ENCODE data around the gene TMEM201. TPM values are rescaled to one million over a fixed set of nuclear protein-coding genes. Genes with fewer than 3 reads are reported as not detected.

Gene TMEM201
- total RNA-seq, 2 experiments from 2014 or later: 20.0 to 26.9 TPM

DNA sequence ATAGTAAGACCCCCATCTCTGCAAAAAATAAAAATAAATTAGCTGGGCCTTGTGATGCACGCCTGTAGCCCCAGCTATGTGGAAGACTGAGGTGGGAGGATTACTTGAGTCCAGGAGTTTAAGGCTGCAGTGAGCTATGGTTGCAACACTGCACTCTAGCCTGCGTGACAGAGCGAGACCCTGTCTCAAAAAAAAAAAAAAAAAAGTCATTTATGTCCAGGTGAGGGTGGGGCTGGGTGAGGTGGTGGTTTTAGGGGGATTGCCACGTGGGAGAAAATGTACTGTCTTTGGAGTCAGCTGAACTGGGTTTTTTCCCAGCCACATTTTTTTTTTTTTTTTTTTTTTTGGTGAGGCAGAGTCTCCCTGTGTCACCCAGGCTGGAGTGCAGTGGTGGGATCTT is 69.5 kb downstream of the TMEM201 start:
- ATAC-seq (no peak), DNase-seq (no peak)
- CTCF ChIA-PET: interaction anchor here (0.7 to 1.5 kb wide), 5 partner anchors 14 to 124 kb away, joined by 3 to 7 read pairs (median 3); no protein-coding TSS in a partner anchor
- H3K9me3 Mint-ChIP-seq (ENCODE audit: low read depth): no peaks in the 10 kb centered on the region
- peak overlapping the region; percentile 80 for H3K27ac Mint-ChIP-seq
- H3K36me3 Mint-ChIP-seq: peaks cover 59% of the 10 kb centered on the region
- no peak overlapping the region for H3K4me3 Mint-ChIP-seq
- H3K4me1 Mint-ChIP-seq: peaks cover 66% of the 10 kb centered on the region
- no peaks in the 10 kb centered on the region for H3K27me3 Mint-ChIP-seq

DNA sequence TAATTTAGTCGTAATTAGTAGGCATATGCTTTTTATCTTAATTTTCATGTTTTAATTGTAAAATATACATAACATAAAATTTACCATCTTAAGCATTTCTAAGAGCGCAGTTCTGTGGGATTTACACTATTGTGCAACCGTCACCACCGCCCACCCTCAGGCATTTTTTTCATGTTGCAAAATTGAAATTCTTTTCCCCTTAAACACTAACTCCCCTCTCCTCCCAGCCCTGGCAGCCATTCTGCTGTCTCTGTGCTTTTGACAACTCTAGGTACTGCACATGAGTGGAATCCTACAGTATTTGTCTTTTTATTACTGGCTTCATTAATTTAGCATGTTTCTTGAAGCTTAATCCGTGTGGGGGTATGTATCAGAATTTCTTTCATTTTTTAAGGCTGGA is 70.6 kb downstream of the TMEM201 start:
- no peaks in the 10 kb centered on the region for H3K27me3 Mint-ChIP-seq
- H3K4me3 Mint-ChIP-seq: no peak overlapping the region
- CTCF ChIA-PET: interaction anchor here (1.2 to 1.9 kb wide), 2 partner anchors 32 to 127 kb away, joined by 3 to 5 read pairs; no protein-coding TSS in a partner anchor
- no peak for ATAC-seq
- H3K36me3 Mint-ChIP-seq: peaks cover 55% of the 10 kb centered on the region
- H3K9me3 Mint-ChIP-seq (ENCODE audit: low read depth): no peaks in the 10 kb centered on the region
- peak overlapping the region; percentile 64 for H3K27ac Mint-ChIP-seq
- H3K4me1 Mint-ChIP-seq: peaks cover 64% of the 10 kb centered on the region
- no peak for DNase-seq

DNA sequence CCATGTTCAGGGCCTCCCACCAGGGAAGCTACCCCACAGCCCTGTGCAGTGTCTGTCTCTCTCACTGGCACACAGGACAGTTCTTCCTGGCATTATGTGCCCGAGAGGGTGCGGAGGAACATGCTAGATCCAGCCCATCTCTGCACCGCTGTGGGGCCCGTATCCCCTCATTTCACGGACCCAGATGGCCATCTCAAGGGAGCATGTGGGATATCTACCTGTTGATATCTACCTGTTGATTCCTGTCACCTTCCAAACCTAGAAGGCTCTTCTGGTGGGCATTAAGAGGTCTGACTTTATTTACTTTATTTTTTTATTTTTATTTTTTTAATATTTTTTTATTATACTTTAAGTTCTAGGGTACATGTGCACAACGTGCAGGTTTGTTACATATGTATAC is 74.5 kb downstream of the TMEM201 start:
- no peaks in the 10 kb centered on the region for H3K9me3 Mint-ChIP-seq (ENCODE audit: low read depth)
- DNase-seq: no peak
- peaks cover 58% of the 10 kb centered on the region for H3K36me3 Mint-ChIP-seq
- H3K27me3 Mint-ChIP-seq: no peaks in the 10 kb centered on the region
- H3K4me3 Mint-ChIP-seq: no peak overlapping the region
- no peak for ATAC-seq
- peaks cover 46% of the 10 kb centered on the region for H3K4me1 Mint-ChIP-seq
- CTCF ChIA-PET: no interaction called here
- no peak overlapping the region for H3K27ac Mint-ChIP-seq

Other genes with a start within 250 kb of the TMEM201 start
- gene SLC25A33, start 49.4 kb upstream of the TMEM201 start, total RNA-seq: 1 to 10 TPM; 4.5 to 7.7 TPM
- gene PIK3CD, start 62.8 kb downstream of the TMEM201 start, total RNA-seq: 100 to 1,000 TPM; 256 to 261 TPM
- gene CLSTN1, start 235.1 kb downstream of the TMEM201 start, total RNA-seq: 10 to 100 TPM; 81.5 to 99.3 TPM